HG02870 (cell line): ENCODE results near the gene LAMA5.

Experiments
- ATAC-seq: cut with Tn5 transposase; IDR thresholded peaks from one replicate; pipeline ENCODE4 v1.9.1; 2021; ENCODE audit warnings: mild to moderate bottlenecking, moderate library complexity; ENCODE audit not compliant: unreplicated experiment

The LAMA5 gene

DNA sequence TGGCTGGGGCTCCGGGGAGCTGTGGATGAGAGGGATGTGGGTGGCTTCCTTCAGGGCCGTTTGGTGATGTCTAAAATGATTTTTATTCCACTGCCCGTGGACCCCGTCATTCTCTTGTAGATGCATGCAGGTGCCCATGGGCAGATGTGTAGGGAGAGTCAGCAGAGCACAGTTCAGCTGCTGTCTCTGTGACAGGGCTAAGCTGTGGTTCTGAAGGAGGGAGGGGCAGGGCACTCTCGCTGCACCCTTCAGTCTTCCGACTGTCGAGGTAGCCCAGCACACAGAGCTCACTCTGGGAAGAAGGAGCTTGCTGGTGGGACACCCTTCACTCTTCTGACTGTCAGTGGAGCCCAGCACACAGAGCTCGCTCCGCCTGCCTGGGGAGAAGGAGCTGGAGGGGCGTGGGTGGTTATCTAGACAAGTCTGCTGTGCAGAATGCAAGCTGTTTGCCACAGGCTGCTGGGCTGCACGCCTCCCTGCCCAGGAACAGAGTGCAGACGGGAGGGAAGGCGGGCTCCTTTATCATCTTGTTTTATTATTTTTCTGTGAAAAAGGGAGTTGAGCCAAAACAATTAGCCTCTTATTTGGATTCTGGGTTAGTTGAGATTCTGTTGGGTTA, 92.7 kb downstream of the LAMA5 start:
- ATAC-seq: no peak

GRCh38 chr20:62273416-62273815, 93.7 kb downstream of the LAMA5 start:
- no peak for ATAC-seq

GRCh38 chr20:62272200-62272599, 94.9 kb downstream of the LAMA5 start:
- no peak for ATAC-seq

GRCh38 chr20:62269871-62270270, 97.2 kb downstream of the LAMA5 start:
- ATAC-seq: no peak

DNA sequence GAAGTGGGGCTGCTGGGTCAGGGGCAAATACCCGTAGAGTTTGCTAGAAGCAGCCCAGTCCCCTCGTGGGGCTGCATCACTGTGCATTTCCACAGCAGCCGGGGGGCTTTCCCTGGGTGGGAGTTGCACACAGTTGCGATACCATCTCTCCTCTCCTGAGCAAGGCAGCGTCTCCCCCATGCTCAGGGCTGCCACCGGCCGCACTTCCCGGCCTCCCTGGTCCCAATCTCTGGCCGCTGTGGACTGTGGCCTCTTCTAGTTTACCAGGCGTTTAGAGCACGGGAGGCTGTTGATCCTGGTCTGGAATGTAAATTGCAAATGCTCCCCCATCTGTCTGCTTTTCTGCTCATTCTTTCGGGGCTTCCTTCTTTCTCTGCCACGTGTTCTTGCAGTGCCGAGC, 97.7 kb downstream of the LAMA5 start:
- ATAC-seq: no peak

DNA sequence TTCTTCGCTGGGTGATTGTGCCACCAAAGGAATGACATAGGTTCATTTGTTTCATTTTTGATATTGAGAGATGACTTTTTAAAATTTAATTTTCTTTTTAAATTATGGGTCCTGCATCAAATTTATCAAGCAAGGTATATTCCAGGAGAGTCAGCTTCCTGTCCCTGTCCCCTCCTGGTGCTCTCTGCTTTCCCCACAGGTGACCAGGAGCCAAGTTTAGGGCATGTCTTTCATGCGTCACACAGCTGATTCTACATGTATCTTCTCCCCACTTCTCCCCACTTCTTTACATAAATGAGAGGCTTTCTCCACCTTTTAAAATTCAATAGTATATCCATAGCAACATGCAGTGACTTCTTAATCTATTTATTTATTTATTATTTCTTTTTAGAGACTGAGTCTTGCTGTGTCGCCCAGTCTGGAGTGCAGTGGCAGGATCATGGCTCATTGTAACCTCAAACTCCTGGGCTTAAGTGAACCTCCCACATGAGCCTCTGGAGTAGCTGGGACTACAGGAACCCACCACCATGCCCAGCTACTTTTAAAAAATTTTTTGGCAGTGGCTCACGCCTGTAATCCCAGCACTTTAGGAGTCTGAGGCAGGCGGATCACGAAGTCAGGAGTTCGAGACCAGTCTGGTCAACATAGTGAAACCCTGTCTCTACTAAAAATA, 98.7 kb downstream of the LAMA5 start:
- ATAC-seq: no peak

DNA sequence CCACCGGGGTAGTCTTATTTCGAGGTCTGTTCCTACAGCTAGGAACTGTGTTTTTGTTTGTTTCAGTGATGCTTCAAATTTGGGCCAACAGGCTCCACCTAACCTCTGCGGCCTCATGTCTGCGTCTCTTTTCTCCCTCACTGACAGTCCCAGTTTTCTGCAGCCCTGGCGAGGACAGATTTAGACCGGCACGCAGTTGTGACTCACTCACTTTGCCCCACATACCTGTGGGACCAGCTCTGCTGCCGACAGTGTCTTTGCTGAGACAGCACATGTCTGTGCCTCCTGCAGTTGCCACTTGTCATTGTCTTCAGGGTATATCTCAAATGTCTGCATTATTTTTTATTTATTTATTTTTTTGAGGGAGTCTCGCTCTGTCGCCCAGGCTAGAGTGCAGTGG, 99.6 kb downstream of the LAMA5 start:
- ATAC-seq: no peak

- ATAC-seq: no peak
Measured at GRCh38 chr20:62266851-62267250, 100.3 kb downstream of the LAMA5 start.

GRCh38 chr20:62266340-62266739, 100.8 kb downstream of the LAMA5 start:
- no peak for ATAC-seq

DNA sequence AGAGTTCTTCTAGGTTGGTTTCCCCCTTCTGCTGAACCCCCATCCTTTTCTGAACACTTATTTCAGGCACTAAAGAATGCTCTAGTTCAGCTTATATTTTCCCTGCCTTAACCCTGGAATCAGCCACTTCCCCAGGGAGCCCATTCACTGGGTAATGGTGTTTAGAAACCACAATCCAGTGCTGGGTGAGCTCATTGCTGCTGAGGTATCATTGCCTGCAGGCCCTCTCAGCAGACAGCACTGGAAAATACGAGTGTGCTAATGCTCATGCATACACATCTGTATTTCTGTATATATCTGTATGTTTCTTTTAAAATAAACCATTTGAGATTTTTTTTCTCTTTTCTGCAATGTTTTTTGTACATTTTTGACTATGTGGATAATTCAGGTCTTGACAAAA, 101.7 kb downstream of the LAMA5 start:
- no peak for ATAC-seq

DNA sequence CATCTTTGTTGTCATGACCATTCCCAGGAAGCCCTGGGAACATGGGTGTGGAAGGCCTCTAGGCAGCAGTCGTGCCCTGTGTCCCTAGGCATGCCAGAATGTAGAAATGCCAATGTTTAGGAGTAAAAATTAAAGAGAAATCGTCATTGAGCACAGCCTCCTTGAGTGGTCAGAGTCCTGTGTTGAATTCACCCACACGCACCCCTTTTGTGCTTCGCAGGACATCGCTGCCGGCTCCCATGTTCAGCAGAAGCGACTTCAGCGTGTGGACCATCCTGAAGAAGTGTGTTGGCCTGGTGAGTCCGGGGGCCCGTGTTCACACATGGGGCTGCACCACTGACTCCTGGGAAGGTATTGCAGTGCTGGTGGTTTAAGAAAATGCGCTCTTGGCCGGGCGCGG, 103.7 kb downstream of the LAMA5 start:
- ATAC-seq: no peak

- ATAC-seq: no peak
Measured at GRCh38 chr20:62262064-62262463, 105.0 kb downstream of the LAMA5 start.

GRCh38 chr20:62259294-62259565, 107.9 kb downstream of the LAMA5 start:
- ATAC-seq: no peak
